ENCODE data around the gene OSBPL1A. TPM values are rescaled to one million over a fixed set of nuclear protein-coding genes. Genes with fewer than 3 reads are reported as not detected.

OSBPL1A gene
- total RNA-seq, 6 experiments from 2014 or later = 6.2 to 16.3 (median 13.7) TPM

GRCh38 chr18:24306201-24306600, 91.4 kb downstream of the OSBPL1A start:
- Mint-ChIP-seq H3K4me3 (no peak overlapping the region), H3K27ac (no peak overlapping the region), H3K27me3 (ENCODE audit: insufficient read depth) (no peaks in the 10 kb centered on the region), H3K4me1 (ENCODE audit: low read depth) (no peaks in the 10 kb centered on the region), H3K36me3 (ENCODE audit: low read depth) (no peaks in the 10 kb centered on the region), H3K9me3 (no peaks in the 10 kb centered on the region)
- TF ChIP-seq, protein P1, sequence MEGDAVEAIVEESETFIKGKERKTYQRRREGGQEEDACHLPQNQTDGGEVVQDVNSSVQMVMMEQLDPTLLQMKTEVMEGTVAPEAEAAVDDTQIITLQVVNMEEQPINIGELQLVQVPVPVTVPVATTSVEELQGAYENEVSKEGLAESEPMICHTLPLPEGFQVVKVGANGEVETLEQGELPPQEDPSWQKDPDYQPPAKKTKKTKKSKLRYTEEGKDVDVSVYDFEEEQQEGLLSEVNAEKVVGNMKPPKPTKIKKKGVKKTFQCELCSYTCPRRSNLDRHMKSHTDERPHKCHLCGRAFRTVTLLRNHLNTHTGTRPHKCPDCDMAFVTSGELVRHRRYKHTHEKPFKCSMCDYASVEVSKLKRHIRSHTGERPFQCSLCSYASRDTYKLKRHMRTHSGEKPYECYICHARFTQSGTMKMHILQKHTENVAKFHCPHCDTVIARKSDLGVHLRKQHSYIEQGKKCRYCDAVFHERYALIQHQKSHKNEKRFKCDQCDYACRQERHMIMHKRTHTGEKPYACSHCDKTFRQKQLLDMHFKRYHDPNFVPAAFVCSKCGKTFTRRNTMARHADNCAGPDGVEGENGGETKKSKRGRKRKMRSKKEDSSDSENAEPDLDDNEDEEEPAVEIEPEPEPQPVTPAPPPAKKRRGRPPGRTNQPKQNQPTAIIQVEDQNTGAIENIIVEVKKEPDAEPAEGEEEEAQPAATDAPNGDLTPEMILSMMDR (IDR thresholded peaks at IDR 0.05) = no peak
- DNase-seq = no peak

DNA sequence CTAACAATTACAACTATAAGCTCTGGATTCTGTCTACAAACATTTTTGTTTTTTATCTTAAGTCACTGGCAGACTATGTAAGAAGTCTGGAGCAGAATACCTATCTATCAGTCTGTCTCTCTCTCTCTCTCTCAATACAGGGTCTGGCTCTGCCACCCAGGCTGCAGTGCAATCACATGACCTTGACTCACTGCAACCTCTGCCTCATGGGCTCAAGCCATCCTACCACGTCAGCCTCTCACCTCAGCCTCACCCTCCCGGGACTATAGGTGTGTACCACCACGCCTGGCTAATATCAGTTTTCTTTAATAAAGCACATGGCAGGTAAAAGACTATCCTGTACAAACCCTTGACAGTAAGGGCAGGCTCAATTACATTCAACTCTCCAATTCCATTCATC, 96.9 kb downstream of the OSBPL1A start:
- no peak overlapping the region for H3K4me3 Mint-ChIP-seq
- H3K27me3 Mint-ChIP-seq (ENCODE audit: insufficient read depth) = no peaks in the 10 kb centered on the region; the same call in 1 of the 2 replicates

GRCh38 chr18:24296276-24296675, 101.3 kb downstream of the OSBPL1A start:
- no peak overlapping the region for H3K27ac Mint-ChIP-seq

More for the DNA sequence above, 96.9 kb downstream of the OSBPL1A start:
- H3K36me3 Mint-ChIP-seq (ENCODE audit: low read depth) = no peaks in the 10 kb centered on the region
- DNase-seq = no peak
- TF ChIP-seq, protein P1 (IDR thresholded peaks at IDR 0.05) = no peak
- no peak overlapping the region for H3K27ac Mint-ChIP-seq
- no peaks in the 10 kb centered on the region for H3K4me1 Mint-ChIP-seq (ENCODE audit: low read depth)
- no peaks in the 10 kb centered on the region for H3K9me3 Mint-ChIP-seq

GRCh38 chr18:24293254-24293653, 104.4 kb downstream of the OSBPL1A start:
- Mint-ChIP-seq H3K4me1 (ENCODE audit: low read depth) (no peaks in the 10 kb centered on the region), H3K9me3 (no peaks in the 10 kb centered on the region), H3K4me3 (no peak overlapping the region), H3K27me3 (ENCODE audit: insufficient read depth) (peaks cover 5% of the 10 kb centered on the region), H3K27ac (no peak overlapping the region), H3K36me3 (ENCODE audit: low read depth) (no peaks in the 10 kb centered on the region)
- TF ChIP-seq, protein P1 (IDR thresholded peaks at IDR 0.05) = no peak
- DNase-seq = no peak

More at GRCh38 chr18:24296276-24296675, 101.3 kb downstream of the OSBPL1A start:
- Mint-ChIP-seq H3K4me1 (ENCODE audit: low read depth) (no peaks in the 10 kb centered on the region), H3K4me3 (no peak overlapping the region), H3K27me3 (ENCODE audit: insufficient read depth) (peaks cover 3% of the 10 kb centered on the region), H3K36me3 (ENCODE audit: low read depth) (no peaks in the 10 kb centered on the region), H3K9me3 (no peaks in the 10 kb centered on the region)
- TF ChIP-seq, protein P1 (IDR thresholded peaks at IDR 0.05) = no peak
- DNase-seq = no peak

GRCh38 chr18:24278591-24278990, 119.0 kb downstream of the OSBPL1A start:
- Mint-ChIP-seq H3K9me3 (no peaks in the 10 kb centered on the region), H3K4me1 (ENCODE audit: low read depth) (peaks cover 4% of the 10 kb centered on the region), H3K27ac (no peak overlapping the region), H3K4me3 (no peak overlapping the region), H3K36me3 (ENCODE audit: low read depth) (no peaks in the 10 kb centered on the region), H3K27me3 (ENCODE audit: insufficient read depth) (no peaks in the 10 kb centered on the region; the same call in 1 of the 2 replicates)
- TF ChIP-seq, protein P1 (IDR thresholded peaks at IDR 0.05) = no peak
- no peak for DNase-seq

All from HFFc6 (cell line).